ENCODE results near the gene RAB44. TPM values are rescaled to one million over a fixed set of nuclear protein-coding genes. Genes with fewer than 3 reads are reported as not detected.
"Not testable (repeated sequence)": the region's sequence is repeated elsewhere in the genome, so short reads cannot be mapped to it uniquely, and the experiment has no call there.

Gene RAB44
- total RNA-seq, 1 donor from 2014 or later, result 0.05 TPM

DNA sequence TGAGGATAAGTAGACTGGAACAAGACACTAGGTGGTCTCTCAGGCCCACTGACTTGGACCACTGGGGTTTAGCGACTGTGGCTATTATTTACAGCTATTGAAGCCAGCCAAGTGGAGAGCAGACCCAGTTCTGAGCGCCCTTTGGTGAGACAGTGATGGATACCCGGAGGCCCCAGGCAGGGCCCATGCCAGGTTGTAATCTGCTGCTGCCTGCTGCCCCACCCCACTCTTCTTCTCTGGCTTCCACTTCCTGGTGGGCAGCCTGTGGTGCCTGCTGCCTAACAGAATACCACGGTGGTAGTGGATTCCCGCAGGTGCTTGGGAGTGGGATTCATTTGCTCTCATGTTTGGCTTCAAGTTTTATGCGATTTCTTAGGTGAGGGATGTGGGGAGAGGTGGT lies 570 bp downstream of the RAB44 start:
- no peak for DNase-seq (ENCODE audit: low spot score)
- Mint-ChIP-seq H3K4me1 (ENCODE audit: low read depth) (peaks cover 48% of the 10 kb centered on the region), H3K27ac (no peak overlapping the region), H3K36me3 (ENCODE audit: low read depth) (no peaks in the 10 kb centered on the region), H3K27me3 (ENCODE audit: insufficient read depth) (no peaks in the 10 kb centered on the region), H3K4me3 (no peak overlapping the region), H3K9me3 (no peaks in the 10 kb centered on the region)
- intact Hi-C loops (cut with micrococcal nuclease), result loop anchor here (5.0 to 10.0 kb wide), 2 partner anchors 174 to 673 kb away; partner anchors contain the start of genes MAPK14, PPIL1 and SLC26A8

DNA sequence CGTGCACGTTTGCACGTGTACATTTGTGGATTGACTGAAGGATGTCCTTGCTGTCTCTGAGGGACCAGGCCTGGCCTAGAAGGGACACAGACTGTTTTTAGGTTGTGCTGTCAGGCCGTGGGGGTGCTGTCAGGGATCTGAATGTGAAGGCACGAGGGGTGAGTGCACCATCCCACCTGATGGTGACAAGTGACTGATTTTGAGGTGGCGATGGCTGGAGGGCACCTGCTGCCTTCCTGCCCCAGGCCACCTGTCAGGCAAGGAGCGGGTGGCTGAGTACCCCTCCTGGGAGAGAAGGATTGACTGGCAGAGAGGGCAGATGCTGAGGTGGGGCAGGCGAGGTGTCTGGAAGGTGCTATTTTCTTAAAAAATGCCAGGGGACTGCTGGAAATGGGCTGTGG lies 1.2 kb downstream of the RAB44 start:
- H3K4me1 Mint-ChIP-seq (ENCODE audit: low read depth), result peaks cover 42% of the 10 kb centered on the region

DNA sequence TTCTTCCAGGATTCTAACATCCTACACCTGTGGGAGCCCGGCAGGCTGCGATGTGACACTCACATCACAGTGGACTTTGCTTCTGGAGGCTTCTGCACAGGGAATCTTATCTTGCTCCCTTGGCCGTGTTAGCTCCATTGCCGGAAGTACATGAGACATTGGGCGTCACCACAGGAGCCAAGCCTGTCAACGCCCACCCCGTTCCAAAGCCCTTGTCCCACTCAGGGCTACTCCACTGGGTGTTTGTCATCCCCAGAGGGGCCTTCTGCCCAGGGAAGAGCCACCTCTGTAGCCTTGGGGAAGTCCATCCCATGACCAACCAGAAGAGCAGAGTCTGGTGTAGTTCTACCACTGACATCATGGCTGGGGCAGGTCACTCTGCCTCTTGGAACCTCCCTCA lies 1.7 kb downstream of the RAB44 start:
- DNase-seq (ENCODE audit: low spot score), result no peak
- Mint-ChIP-seq H3K9me3 (no peaks in the 10 kb centered on the region), H3K27me3 (ENCODE audit: insufficient read depth) (no peaks in the 10 kb centered on the region), H3K36me3 (ENCODE audit: low read depth) (no peaks in the 10 kb centered on the region), H3K4me1 (ENCODE audit: low read depth) (peaks cover 41% of the 10 kb centered on the region), H3K4me3 (no peak overlapping the region), H3K27ac (no peak overlapping the region)
- intact Hi-C loops (cut with micrococcal nuclease), result loop anchor here (5.0 to 10.0 kb wide), 2 partner anchors 173 to 675 kb away; partner anchors contain the start of genes MAPK14, PPIL1 and SLC26A8

More for the DNA sequence above, 1.2 kb downstream of the RAB44 start:
- no peaks in the 10 kb centered on the region for H3K27me3 Mint-ChIP-seq (ENCODE audit: insufficient read depth)
- H3K36me3 Mint-ChIP-seq (ENCODE audit: low read depth), result no peaks in the 10 kb centered on the region
- peak overlapping the region; percentile 30 for H3K27ac Mint-ChIP-seq
- no peaks in the 10 kb centered on the region for H3K9me3 Mint-ChIP-seq
- DNase-seq (ENCODE audit: low spot score), result no peak
- intact Hi-C loops (cut with micrococcal nuclease), result loop anchor here (5.0 to 10.0 kb wide), 2 partner anchors 173 to 674 kb away; partner anchors contain the start of genes MAPK14, PPIL1 and SLC26A8
- H3K4me3 Mint-ChIP-seq, result no peak overlapping the region

DNA sequence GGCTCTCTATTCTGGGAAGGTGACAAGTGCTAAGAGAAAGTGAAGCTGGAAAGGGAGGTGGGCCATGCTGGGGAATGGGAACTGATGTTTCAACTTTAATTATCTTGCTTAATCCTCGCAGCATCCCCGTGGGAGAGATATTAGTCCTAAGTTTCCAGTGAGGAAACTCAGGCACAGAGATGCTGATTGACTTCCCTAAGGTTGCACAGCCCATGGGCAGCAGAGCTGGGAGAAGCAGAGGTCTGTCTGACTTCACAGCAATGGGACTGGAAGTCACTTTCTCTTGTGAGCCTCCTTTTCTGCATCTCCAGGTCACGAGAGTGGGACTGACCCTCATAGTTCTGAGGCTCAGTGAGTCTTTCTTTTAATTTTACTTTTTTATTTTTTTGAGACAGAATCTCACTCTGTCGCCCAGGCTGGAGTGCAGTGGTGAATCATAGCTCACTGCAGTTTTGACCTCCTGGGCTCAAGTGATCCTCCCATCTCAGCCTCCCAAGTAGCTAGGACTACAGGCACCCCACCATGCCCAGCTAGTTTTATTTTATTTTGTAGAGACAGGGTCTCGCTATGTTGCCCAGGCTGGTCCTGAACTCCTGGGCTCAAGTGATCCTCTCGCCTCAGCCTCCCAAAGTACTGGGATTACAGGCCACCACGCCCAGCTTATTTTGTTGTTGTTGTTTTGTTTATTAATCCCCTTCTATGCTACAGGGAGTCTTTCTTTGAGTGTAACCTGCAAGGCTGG lies 2.6 kb downstream of the RAB44 start:
- intact Hi-C loops (cut with micrococcal nuclease), result no loop called here
- H3K27ac Mint-ChIP-seq, result no peak overlapping the region

DNA sequence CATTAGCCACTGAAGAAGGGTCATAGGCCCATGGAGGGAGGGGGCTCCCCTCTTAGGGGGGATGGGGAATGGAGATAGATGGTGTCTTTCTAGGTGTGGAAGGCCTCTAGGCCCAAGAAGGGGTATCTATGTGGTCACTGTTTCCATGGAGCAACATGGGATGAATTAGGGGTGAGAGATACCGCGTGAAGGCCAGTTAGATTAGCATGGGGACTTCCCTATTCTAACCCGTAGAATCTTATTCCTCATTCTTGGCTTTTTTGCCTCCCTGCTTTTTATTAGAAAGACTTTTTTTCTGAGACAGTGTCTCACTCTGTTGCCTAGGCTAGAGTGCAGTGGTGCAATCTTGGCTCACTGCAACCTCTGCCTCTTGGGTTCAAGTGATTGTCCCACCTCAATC lies 3.2 kb downstream of the RAB44 start:
- intact Hi-C loops (cut with micrococcal nuclease), result no loop called here
- Mint-ChIP-seq H3K36me3 (ENCODE audit: low read depth) (no peaks in the 10 kb centered on the region), H3K9me3 (no peaks in the 10 kb centered on the region), H3K4me1 (ENCODE audit: low read depth) (peaks cover 28% of the 10 kb centered on the region), H3K4me3 (no peak overlapping the region), H3K27me3 (ENCODE audit: insufficient read depth) (no peaks in the 10 kb centered on the region), H3K27ac (no peak overlapping the region)
- DNase-seq (ENCODE audit: low spot score), result no peak

More for the DNA sequence above, 2.6 kb downstream of the RAB44 start:
- DNase-seq (ENCODE audit: low spot score), result no peak
- no peak overlapping the region for H3K4me3 Mint-ChIP-seq
- peaks cover 32% of the 10 kb centered on the region for H3K4me1 Mint-ChIP-seq (ENCODE audit: low read depth)
- no peaks in the 10 kb centered on the region for H3K36me3 Mint-ChIP-seq (ENCODE audit: low read depth)
- H3K27me3 Mint-ChIP-seq (ENCODE audit: insufficient read depth), result no peaks in the 10 kb centered on the region
- H3K9me3 Mint-ChIP-seq, result no peaks in the 10 kb centered on the region

DNA sequence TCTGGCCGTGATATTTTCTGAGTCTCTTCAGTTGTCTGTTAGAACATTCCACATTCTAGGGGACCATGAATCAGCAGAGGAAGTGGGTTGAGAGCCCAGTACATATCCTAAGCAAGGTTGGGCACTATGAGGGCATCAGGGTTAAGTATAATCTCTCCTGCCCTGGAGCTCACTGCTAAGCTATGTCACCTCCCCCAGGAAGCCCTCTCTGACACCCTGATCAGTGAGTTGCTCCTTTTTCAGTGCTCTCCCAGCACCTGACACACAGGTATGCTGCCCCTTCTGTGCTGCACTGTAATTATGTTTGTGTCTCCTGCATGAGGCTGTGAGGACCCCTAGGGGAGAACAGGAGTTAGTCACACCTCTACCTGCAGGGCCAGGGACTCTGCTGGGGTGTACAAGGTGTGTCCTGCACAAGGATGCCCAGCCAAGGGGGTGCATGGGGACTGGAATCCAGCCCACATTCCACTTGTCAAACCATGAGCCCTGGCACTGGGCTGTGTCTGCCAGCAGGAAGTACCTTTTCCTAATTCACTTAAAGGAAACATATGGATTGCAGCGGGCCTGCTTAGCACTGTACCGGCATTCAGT lies 3.9 kb downstream of the RAB44 start:
- H3K9me3 Mint-ChIP-seq, result no peaks in the 10 kb centered on the region
- peaks cover 26% of the 10 kb centered on the region for H3K4me1 Mint-ChIP-seq (ENCODE audit: low read depth)
- intact Hi-C loops (cut with micrococcal nuclease), result no loop called here
- no peaks in the 10 kb centered on the region for H3K36me3 Mint-ChIP-seq (ENCODE audit: low read depth)
- H3K27me3 Mint-ChIP-seq (ENCODE audit: insufficient read depth), result no peaks in the 10 kb centered on the region
- H3K4me3 Mint-ChIP-seq, result no peak overlapping the region
- no peak overlapping the region for H3K27ac Mint-ChIP-seq
- DNase-seq (ENCODE audit: low spot score), result no peak

DNA sequence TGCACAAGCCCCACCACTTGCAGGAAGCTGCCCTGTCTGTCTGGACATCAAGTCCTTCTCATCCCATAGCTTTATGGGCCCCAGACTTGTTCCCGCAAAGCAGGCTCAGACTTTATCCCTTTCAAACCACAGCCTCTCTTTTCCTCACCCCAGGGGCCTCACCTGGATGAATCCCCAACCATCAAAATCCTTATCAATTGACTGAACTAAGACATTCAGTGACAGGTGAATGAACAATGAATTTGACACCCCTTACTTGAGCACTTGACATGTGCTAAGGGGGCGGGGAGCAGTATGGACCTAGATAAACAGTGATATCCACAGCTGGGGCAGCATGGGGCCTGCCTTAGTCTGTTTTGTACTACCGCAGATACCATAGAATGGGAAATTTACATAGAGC lies 5.0 kb downstream of the RAB44 start:
- Mint-ChIP-seq H3K4me1 (ENCODE audit: low read depth) (peaks cover 14% of the 10 kb centered on the region), H3K4me3 (no peak overlapping the region), H3K27me3 (ENCODE audit: insufficient read depth) (peaks cover 2% of the 10 kb centered on the region), H3K36me3 (ENCODE audit: low read depth) (no peaks in the 10 kb centered on the region), H3K9me3 (no peaks in the 10 kb centered on the region), H3K27ac (no peak overlapping the region)
- intact Hi-C loops (cut with micrococcal nuclease), result no loop called here
- DNase-seq (ENCODE audit: low spot score), result no peak

DNA sequence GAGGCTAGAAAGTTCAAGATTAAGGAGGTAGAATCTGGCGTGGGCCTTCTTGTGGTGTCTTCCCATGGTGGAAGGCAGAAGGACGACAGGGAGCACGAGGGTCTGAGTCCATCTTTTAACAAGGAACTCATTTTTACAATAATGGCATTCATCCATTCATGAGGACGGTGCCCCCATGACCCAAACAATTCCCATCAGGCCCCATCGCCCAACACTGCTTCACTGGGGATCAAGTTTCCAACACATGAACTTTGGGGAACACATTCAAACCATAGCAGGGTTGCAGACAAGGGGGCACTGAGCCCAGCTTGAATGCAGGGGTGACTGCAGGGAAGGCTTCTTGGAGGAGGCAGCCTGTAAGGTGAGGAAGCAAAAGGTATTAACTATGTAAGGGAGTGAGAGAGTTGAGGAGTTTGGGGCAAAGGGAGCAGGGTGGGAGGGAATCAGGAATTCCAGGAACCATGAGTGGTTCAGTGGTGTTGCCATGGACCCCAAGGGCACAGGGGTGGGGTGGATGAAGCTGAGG lies 5.5 kb downstream of the RAB44 start:
- Mint-ChIP-seq H3K36me3 (ENCODE audit: low read depth) (no peaks in the 10 kb centered on the region), H3K27ac (no peak overlapping the region)

DNA sequence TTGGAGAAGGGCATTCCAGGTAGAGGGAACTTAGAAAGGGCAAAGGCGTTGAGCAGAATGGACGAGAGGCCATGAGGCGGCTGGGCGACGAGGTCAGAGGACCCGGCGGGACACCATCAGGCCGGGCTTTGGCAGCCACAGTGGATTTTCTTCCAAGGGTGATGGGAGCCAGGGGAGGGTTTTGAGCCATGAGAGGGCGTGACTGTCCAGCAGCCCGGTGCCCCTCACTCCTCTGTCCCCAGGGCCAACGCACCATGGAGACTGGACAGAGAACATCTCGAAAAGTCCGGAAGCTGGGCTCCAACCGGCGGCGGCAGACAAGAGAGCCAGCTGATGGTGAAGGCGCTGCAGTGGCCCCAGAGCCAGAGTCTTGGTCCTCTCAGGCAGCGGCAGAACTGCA lies 6.4 kb downstream of the RAB44 start:
- H3K27ac Mint-ChIP-seq, result no peak overlapping the region
- H3K36me3 Mint-ChIP-seq (ENCODE audit: low read depth), result no peaks in the 10 kb centered on the region
- peaks cover 2% of the 10 kb centered on the region for H3K27me3 Mint-ChIP-seq (ENCODE audit: insufficient read depth)
- intact Hi-C loops (cut with micrococcal nuclease), result no loop called here
- no peak overlapping the region for H3K4me3 Mint-ChIP-seq
- H3K4me1 Mint-ChIP-seq (ENCODE audit: low read depth), result peaks cover 7% of the 10 kb centered on the region
- no peak for DNase-seq (ENCODE audit: low spot score)
- no peaks in the 10 kb centered on the region for H3K9me3 Mint-ChIP-seq

More for the DNA sequence above, 5.5 kb downstream of the RAB44 start:
- no peak for DNase-seq (ENCODE audit: low spot score)
- Mint-ChIP-seq H3K4me1 (ENCODE audit: low read depth) (peaks cover 13% of the 10 kb centered on the region), H3K9me3 (no peaks in the 10 kb centered on the region), H3K4me3 (no peak overlapping the region), H3K27me3 (ENCODE audit: insufficient read depth) (peaks cover 2% of the 10 kb centered on the region)
- intact Hi-C loops (cut with micrococcal nuclease), result no loop called here

DNA sequence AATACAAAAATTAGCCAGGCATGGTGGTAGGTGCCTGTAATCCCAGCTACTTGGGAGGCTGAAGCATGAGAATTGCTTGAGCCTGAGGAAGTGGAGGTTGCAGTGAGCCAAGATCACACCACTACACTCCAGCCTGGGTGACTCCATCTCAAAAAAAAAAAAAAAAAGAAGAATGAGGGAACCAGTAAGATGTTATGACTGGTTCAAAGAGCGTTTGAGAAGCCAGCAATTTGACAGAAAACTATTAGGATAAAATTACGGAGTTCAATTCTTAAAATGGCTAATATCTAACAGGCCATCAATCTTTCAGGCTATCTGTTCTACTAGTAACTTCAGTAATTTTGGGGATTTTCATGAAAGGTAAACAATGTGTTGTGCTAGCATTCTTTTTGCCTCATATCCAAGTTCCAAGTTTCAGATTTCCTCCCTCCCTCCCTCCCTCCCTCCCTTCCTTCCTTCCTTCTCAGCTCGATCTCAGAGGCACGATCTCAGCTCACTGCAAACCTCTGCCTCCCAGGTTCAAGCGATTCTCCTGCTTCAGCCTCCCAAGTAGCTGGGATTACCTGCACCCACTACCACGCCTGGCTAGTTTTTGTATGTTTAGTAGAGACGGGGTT lies 7.4 kb downstream of the RAB44 start:
- H3K9me3 Mint-ChIP-seq; DNase-seq (ENCODE audit: low spot score); H3K36me3 Mint-ChIP-seq (ENCODE audit: low read depth); H3K4me1 Mint-ChIP-seq (ENCODE audit: low read depth); H3K27me3 Mint-ChIP-seq (ENCODE audit: insufficient read depth); H3K4me3 Mint-ChIP-seq; intact Hi-C loops (cut with micrococcal nuclease); H3K27ac Mint-ChIP-seq: not testable (repeated sequence)

DNA sequence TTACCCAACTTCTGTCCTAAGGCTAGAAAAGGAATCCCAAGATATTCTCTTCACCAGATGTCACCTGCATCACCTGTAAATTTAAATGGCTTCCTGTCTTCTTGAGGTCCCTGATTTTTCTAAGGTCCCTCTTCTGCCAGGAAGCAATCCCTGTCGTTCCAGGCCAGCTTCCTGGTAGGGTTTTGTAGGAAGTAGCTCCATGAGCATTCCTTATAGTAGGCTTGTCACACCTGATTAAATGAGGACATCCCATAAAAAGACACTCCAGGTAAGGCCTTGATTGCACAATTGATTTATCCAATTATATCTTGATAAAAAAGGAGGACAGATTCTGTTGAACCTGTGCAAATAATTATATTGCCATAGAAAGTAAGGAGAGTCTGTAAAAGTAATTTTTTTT lies 8.7 kb downstream of the RAB44 start:
- peaks cover 11% of the 10 kb centered on the region for H3K27me3 Mint-ChIP-seq (ENCODE audit: insufficient read depth)
- peaks cover 4% of the 10 kb centered on the region for H3K4me1 Mint-ChIP-seq (ENCODE audit: low read depth)
- H3K9me3 Mint-ChIP-seq, result no peaks in the 10 kb centered on the region
- DNase-seq (ENCODE audit: low spot score), result no peak
- H3K27ac Mint-ChIP-seq, result no peak overlapping the region
- no peak overlapping the region for H3K4me3 Mint-ChIP-seq
- intact Hi-C loops (cut with micrococcal nuclease), result no loop called here
- no peaks in the 10 kb centered on the region for H3K36me3 Mint-ChIP-seq (ENCODE audit: low read depth)

DNA sequence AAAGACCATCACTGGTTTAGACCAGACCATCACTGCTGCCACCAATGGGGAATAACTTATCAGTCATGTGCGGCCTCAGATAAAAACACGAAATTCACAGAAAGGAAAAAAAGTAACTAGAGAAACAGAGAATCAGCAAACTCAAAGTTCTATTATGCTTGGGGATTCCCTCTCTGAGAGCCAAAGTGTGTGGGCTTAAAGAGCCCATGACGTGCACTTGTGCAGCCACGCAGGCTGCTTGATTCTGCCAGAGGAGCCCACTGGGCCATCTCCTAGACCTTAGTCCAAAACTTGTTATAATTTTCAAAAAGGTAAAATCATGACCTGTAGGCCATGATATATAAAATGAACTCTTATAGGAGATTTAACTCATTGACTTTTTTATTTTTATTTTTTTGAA lies 15.2 kb downstream of the RAB44 start:
- Mint-ChIP-seq H3K4me1 (ENCODE audit: low read depth) (no peaks in the 10 kb centered on the region), H3K27me3 (ENCODE audit: insufficient read depth) (peaks cover 25% of the 10 kb centered on the region), H3K27ac (peak overlapping the region; percentile 1), H3K36me3 (ENCODE audit: low read depth) (no peaks in the 10 kb centered on the region), H3K4me3 (no peak overlapping the region), H3K9me3 (no peaks in the 10 kb centered on the region)
- intact Hi-C loops (cut with micrococcal nuclease), result no loop called here
- DNase-seq (ENCODE audit: low spot score), result no peak

DNA sequence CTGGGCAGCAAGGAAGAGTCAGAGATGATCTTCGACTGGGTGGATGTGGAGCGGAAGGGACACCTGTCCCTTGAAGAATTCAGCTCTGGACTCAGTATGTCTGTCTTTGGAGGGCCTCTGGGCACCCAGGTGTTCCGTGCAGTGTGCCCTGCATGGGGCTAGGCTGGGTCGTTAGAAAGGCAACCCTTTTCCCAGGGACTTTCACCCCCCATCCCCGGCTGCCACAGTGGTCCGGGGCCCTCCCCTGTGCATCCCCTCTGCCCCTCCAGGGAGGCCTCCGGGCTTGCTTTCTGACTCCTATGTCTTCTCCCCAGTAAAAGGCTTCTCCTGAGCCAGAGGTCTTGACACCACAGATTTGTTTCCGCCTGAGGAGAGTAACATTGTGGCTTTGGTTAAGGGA lies 16.2 kb downstream of the RAB44 start:
- Mint-ChIP-seq H3K4me3 (no peak overlapping the region), H3K4me1 (ENCODE audit: low read depth) (no peaks in the 10 kb centered on the region), H3K27me3 (ENCODE audit: insufficient read depth) (peaks cover 25% of the 10 kb centered on the region), H3K9me3 (no peaks in the 10 kb centered on the region), H3K36me3 (ENCODE audit: low read depth) (no peaks in the 10 kb centered on the region), H3K27ac (no peak overlapping the region)
- no peak for DNase-seq (ENCODE audit: low spot score)
- intact Hi-C loops (cut with micrococcal nuclease), result no loop called here

Data from activated T-helper 1 cell treated with anti-CD3 and anti-CD28 coated beads, Interleukin-12 subunit alpha, Interleukin-12 subunit beta, Interleukin-2, Interleukin-4 antibody, amounts not matched to agents 30 ng/mL and 10 ng/mL and 1 ng/mL, durations not matched to agents 14 hours and 24 hours and 36 hours (primary cell).